Body of pancreas (tissue), 4 donors: Measurements from ENCODE around the gene NF2.

Experiments
- POLR2A ChIP-seq, 3 donors: fragments of 450-650 bp; IDR thresholded peaks; one replicate each; pipeline ENCODE4 v1.6.1; 2016; ENCODE audit warnings: antibody characterized with exemption in 3 of 3, mild to moderate bottlenecking in 2 of 3
- TF ChIP-seq, protein P1 (sequence below), 7 experiments: fragments of 450-650 bp in 4 of 7; fragments of 200-600 bp in 3 of 7; sonication (generic) in 3 of 7; IDR thresholded peaks; one replicate each; pipeline ENCODE4 v1.5.1; 2016 to 2019; ENCODE audit warnings: antibody characterized with exemption in 7 of 7

GRCh38 chr22:29574762-29575450 lies 28.5 kb upstream of the NF2 start:
- TF ChIP-seq POLR2A (IDR thresholded peaks at IDR 0.05), result no peak
- TF ChIP-seq, protein P1, sequence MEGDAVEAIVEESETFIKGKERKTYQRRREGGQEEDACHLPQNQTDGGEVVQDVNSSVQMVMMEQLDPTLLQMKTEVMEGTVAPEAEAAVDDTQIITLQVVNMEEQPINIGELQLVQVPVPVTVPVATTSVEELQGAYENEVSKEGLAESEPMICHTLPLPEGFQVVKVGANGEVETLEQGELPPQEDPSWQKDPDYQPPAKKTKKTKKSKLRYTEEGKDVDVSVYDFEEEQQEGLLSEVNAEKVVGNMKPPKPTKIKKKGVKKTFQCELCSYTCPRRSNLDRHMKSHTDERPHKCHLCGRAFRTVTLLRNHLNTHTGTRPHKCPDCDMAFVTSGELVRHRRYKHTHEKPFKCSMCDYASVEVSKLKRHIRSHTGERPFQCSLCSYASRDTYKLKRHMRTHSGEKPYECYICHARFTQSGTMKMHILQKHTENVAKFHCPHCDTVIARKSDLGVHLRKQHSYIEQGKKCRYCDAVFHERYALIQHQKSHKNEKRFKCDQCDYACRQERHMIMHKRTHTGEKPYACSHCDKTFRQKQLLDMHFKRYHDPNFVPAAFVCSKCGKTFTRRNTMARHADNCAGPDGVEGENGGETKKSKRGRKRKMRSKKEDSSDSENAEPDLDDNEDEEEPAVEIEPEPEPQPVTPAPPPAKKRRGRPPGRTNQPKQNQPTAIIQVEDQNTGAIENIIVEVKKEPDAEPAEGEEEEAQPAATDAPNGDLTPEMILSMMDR (IDR thresholded peaks at IDR 0.05), result no peak
